SK-N-SH (cell line): Measurements from ENCODE around the gene CCDC191. TPM values are rescaled to one million over a fixed set of nuclear protein-coding genes. Genes with fewer than 3 reads are reported as not detected.

Experiments
- CTCF ChIA-PET: fragments of 300-600, 350-600 bp; formaldehyde crosslinking; extraction: SDS; loops from one replicate; lab custom pipeline; 2021; lab: Yijun Ruan, JAX
- POLR2A ChIA-PET: fragments of 350-600 bp; sonication (Branson Sonifier 250); formaldehyde crosslinking; extraction: SDS; loops from one replicate; lab custom pipeline; 2020; ENCODE audit warnings: antibody characterized with exemption, inconsistent platforms; lab: Yijun Ruan, JAX
- DNase-seq: peaks from one replicate; pipeline ENCODE4 v3.0.0; 2012
- H2AFZ ChIP-seq: fragments of 200-600 bp; sonication (generic); 2 replicates; pipeline ENCODE4 v1.8.1; 2016; ENCODE audit warnings: antibody characterized with exemption, mild to moderate bottlenecking, low read depth
- H3F3A ChIP-seq: fragments of 200-600 bp; sonication (generic); replicated peaks from 2 replicates; pipeline ENCODE3; 2016; ENCODE audit warnings: antibody characterized with exemption, mild to moderate bottlenecking; ENCODE audit not compliant: insufficient read depth
- H3K27ac ChIP-seq, 2 experiments: fragments of 200-500 bp in 1 of 2; fragments of 200-600 bp in 1 of 2; sonication (Bioruptor generic) in 1 of 2; sonication (generic), shearing (Covaris generic) in 1 of 2; 2 replicates each; pipeline versions ENCODE4 v1.5.1 to v1.6.1; 2014 to 2016; ENCODE audit warnings: low read depth in 2 of 2, inconsistent platforms in 1 of 2, low read length in 1 of 2, mild to moderate bottlenecking in 1 of 2, mixed read lengths in 1 of 2
- H3K27me3 ChIP-seq: fragments of 200-600 bp; sonication (generic), shearing (Covaris generic); 2 replicates; pipeline ENCODE4 v1.6.1; 2016; ENCODE audit warnings: mixed run types; ENCODE audit not compliant: insufficient read depth
- H3K36me3 ChIP-seq, 2 experiments: fragments of 200-500 bp in 1 of 2; fragments of 200-600 bp in 1 of 2; sonication (Bioruptor generic) in 1 of 2; sonication (generic) in 1 of 2; replicated peaks in 1 of 2; 2 replicates each; pipeline versions ENCODE3 to v1.5.1; 2014 to 2016; ENCODE audit warnings: low read length in 1 of 2, mild to moderate bottlenecking in 1 of 2; ENCODE audit not compliant: insufficient read depth in 2 of 2, control insufficient read depth in 1 of 2
- H3K4me1 ChIP-seq, 2 experiments: fragments of 200-500 bp in 1 of 2; fragments of 200-600 bp in 1 of 2; sonication (Bioruptor generic) in 1 of 2; sonication (generic), shearing (Covaris generic) in 1 of 2; 2 replicates each; pipeline versions ENCODE4 v1.5.1 to v1.6.1; 2014 to 2016; ENCODE audit warnings: low read depth in 1 of 2, low read length in 1 of 2, mixed run types in 1 of 2; ENCODE audit not compliant: insufficient read depth in 2 of 2, control insufficient read depth in 1 of 2
- H3K4me2 ChIP-seq: fragments of 200-600 bp; sonication (generic), shearing (Covaris generic); 2 replicates; pipeline ENCODE4 v1.6.1; 2017; ENCODE audit warnings: mixed run types
- H3K4me3 ChIP-seq, 2 experiments: fragments of 200-500 bp in 1 of 2; fragments of 200-600 bp in 1 of 2; sonication (Bioruptor generic) in 1 of 2; sonication (generic), shearing (Covaris generic) in 1 of 2; 2 replicates each; pipeline versions ENCODE4 v1.5.1 to v1.8.1; 2014 to 2016; ENCODE audit warnings: low read depth in 2 of 2, inconsistent platforms in 1 of 2, low read length in 1 of 2, mild to moderate bottlenecking in 1 of 2, mixed read lengths in 1 of 2, moderate library complexity in 1 of 2
- H3K79me2 ChIP-seq: fragments of 200-600 bp; sonication (generic); 2 replicates; pipeline ENCODE4 v1.8.1; 2017; ENCODE audit warnings: mild to moderate bottlenecking; ENCODE audit not compliant: insufficient read depth
- H3K9ac ChIP-seq: fragments of 200-600 bp; sonication (generic); 2 replicates; pipeline ENCODE4 v1.6.1; 2017; ENCODE audit warnings: mixed run types
- H3K9me2 ChIP-seq: fragments of 200-600 bp; sonication (generic); 2 replicates; pipeline ENCODE4 v1.6.1; 2017; ENCODE audit warnings: mixed run types
- H3K9me3 ChIP-seq: fragments of 200-600 bp; sonication (generic); 2 replicates; pipeline ENCODE4 v1.6.1; 2017; ENCODE audit warnings: mixed run types, mild to moderate bottlenecking, moderate library complexity
- H4K20me1 ChIP-seq: fragments of 200-600 bp; sonication (generic); 2 replicates; pipeline ENCODE4 v1.6.1; 2017; ENCODE audit warnings: mild to moderate bottlenecking, mixed run types; ENCODE audit not compliant: insufficient read depth
- CHD2 ChIP-seq: fragments of 150-350 bp; IDR thresholded peaks from 2 replicates; pipeline ENCODE4 v1.6.1; 2018; ENCODE audit warnings: low read length; ENCODE audit not compliant: partially characterized antibody
- EP300 ChIP-seq, 2 experiments: IDR thresholded peaks; 2 replicates each; pipeline versions ENCODE4 v1.4.0 to v1.6.1; 2012; ENCODE audit warnings: borderline replicate concordance in 1 of 2, low read depth in 1 of 2, low read length in 1 of 2
- EZH2phosphoT487 ChIP-seq: fragments of 200-600 bp; sonication (generic); IDR thresholded peaks from 2 replicates; pipeline ENCODE4 v1.6.1; 2017; ENCODE audit warnings: low read depth, mixed run types, mild to moderate bottlenecking, antibody characterized with exemption, moderate library complexity, borderline replicate concordance
- FOXM1 ChIP-seq: IDR thresholded peaks from 2 replicates; pipeline ENCODE4 v1.4.0; 2012; ENCODE audit warnings: low read depth, mild to moderate bottlenecking
- MAX ChIP-seq: IDR thresholded peaks from 2 replicates; pipeline ENCODE4 v1.4.0; 2012; ENCODE audit warnings: low read depth
- MXI1 ChIP-seq: IDR thresholded peaks from 2 replicates; pipeline ENCODE4 v1.6.1; 2012; ENCODE audit warnings: mild to moderate bottlenecking, low read depth, low read length, improper control_type of control experiment
- NRF1 ChIP-seq: IDR thresholded peaks from 2 replicates; pipeline ENCODE4 v1.6.1; 2012; ENCODE audit warnings: low read depth, mild to moderate bottlenecking, low read length
- PBX3 ChIP-seq: IDR thresholded peaks from 2 replicates; pipeline ENCODE4; 2012
- RAD21 ChIP-seq: IDR thresholded peaks from 2 replicates; pipeline ENCODE4 v1.6.1; 2012; ENCODE audit warnings: mild to moderate bottlenecking, low read length
- RCOR1 ChIP-seq: fragments of 150-350 bp; IDR thresholded peaks from 2 replicates; pipeline ENCODE4 v1.6.1; 2017; ENCODE audit warnings: antibody characterized with exemption, low read length
- REST ChIP-seq: IDR thresholded peaks from 2 replicates; pipeline ENCODE4 v1.6.1; 2012; ENCODE audit warnings: mild to moderate bottlenecking, low read depth, low read length, moderate library complexity
- RFX5 ChIP-seq: IDR thresholded peaks from 2 replicates; pipeline ENCODE4 v1.6.1; 2012; ENCODE audit warnings: mild to moderate bottlenecking, improper control_type of control experiment, low read length
- RXRA ChIP-seq: IDR thresholded peaks from 2 replicates; pipeline ENCODE4 v1.4.0; 2012; ENCODE audit warnings: low read depth, mild to moderate bottlenecking, borderline replicate concordance
- SIN3A ChIP-seq: IDR thresholded peaks from 2 replicates; pipeline ENCODE4 v1.6.1; 2012; ENCODE audit warnings: low read depth, mild to moderate bottlenecking, low read length, moderate library complexity, borderline replicate concordance
- SMC3 ChIP-seq: IDR thresholded peaks from 2 replicates; pipeline ENCODE4 v1.6.1; 2012; ENCODE audit warnings: low read depth, low read length, improper control_type of control experiment
- TAF1 ChIP-seq: IDR thresholded peaks from 2 replicates; pipeline ENCODE4 v1.6.1; 2012; ENCODE audit warnings: low read depth, mild to moderate bottlenecking, low read length, moderate library complexity, borderline replicate concordance
- TCF12 ChIP-seq: IDR thresholded peaks from 2 replicates; pipeline ENCODE4 v1.4.0; 2012
- USF1 ChIP-seq: IDR thresholded peaks from 2 replicates; pipeline ENCODE4 v1.4.0; 2012; ENCODE audit warnings: low read depth, borderline replicate concordance
- YY1 ChIP-seq: IDR thresholded peaks from 2 replicates; pipeline ENCODE4 v1.4.0; 2012; ENCODE audit warnings: low read depth, mild to moderate bottlenecking
- ZBTB33 ChIP-seq: IDR thresholded peaks from 2 replicates; pipeline ENCODE4 v1.4.0; 2012; ENCODE audit warnings: low read depth, borderline replicate concordance
- WGBS: methylation state at CpG from one replicate; pipeline ENCODE4 v1.1.6; 2017; ENCODE audit warnings: low lambda C conversion rate; 5-methylcytosine and 5-hydroxymethylcytosine counted together
- polyA plus RNA-seq, 3 experiments: library from polyadenylated mRNA; depleted of rRNA; stranded (reverse); fragments of >200 nt; gene quantifications; 2 replicates each; pipeline ENCODE4 v1.2.3, GENCODE V29; 2012

CCDC191 gene
- polyA plus RNA-seq, 1 of the 3 experiments (the other 2 are of a cell fraction) = 3.1 TPM

GRCh38 chr3:114011059-114011797 is 45.1 kb downstream of the CCDC191 start:
- ChIA-PET CTCF (interaction anchor here (1.8 kb wide), 1 partner anchor 29 kb away, joined by 4 read pairs; no protein-coding TSS in a partner anchor), POLR2A (no interaction called here)
- no peaks in the 10 kb centered on the region for H4K20me1 ChIP-seq
- no peak for DNase-seq
- H3K4me1 ChIP-seq = no peaks in the 10 kb centered on the region
- no peaks in the 10 kb centered on the region for H3K9me3 ChIP-seq
- H3K9me2 ChIP-seq = no peaks in the 10 kb centered on the region
- no peak for TF ChIP-seq NRF1
- TF ChIP-seq EZH2phosphoT487 = no peak
- no peak for TF ChIP-seq YY1
- no peak for TF ChIP-seq SIN3A
- no peak for TF ChIP-seq MAX
- no peak for TF ChIP-seq TCF12
- no peak for TF ChIP-seq MXI1
- no peak for TF ChIP-seq RFX5
- TF ChIP-seq FOXM1 = no peak
- no peak for TF ChIP-seq REST
- TF ChIP-seq RXRA = no peak
- TF ChIP-seq RAD21 = no peak
- TF ChIP-seq EP300 (IDR thresholded peaks at IDR 0.05; ENCODE audit: borderline replicate concordance in 1 of 2, low read depth in 1 of 2, low read length in 1 of 2) = no peak
- TF ChIP-seq CHD2 = no peak
- no peak for TF ChIP-seq SMC3
- no peak for TF ChIP-seq RCOR1
- TF ChIP-seq PBX3 = no peak
- no peak for TF ChIP-seq ZBTB33
- TF ChIP-seq USF1 = no peak
- TF ChIP-seq TAF1 = no peak
- peaks cover 0 to 3% of the 10 kb centered on the region in 2 experiments for H3K36me3 ChIP-seq
- 73% methylated on average over 2 of the region's 2 CpGs for WGBS
- no peak overlapping the region for H2AFZ ChIP-seq
- no peak overlapping the region for H3K27ac ChIP-seq
- H3K4me3 ChIP-seq = no peak overlapping the region
- no peaks in the 10 kb centered on the region for H3K79me2 ChIP-seq
- H3K4me2 ChIP-seq = no peak overlapping the region
- no peaks in the 10 kb centered on the region for H3K27me3 ChIP-seq
- H3K9ac ChIP-seq = no peak overlapping the region
- H3F3A ChIP-seq = no peaks in the 10 kb centered on the region
